ENCODE results near the gene RXRB.

The RXRB gene

DNA sequence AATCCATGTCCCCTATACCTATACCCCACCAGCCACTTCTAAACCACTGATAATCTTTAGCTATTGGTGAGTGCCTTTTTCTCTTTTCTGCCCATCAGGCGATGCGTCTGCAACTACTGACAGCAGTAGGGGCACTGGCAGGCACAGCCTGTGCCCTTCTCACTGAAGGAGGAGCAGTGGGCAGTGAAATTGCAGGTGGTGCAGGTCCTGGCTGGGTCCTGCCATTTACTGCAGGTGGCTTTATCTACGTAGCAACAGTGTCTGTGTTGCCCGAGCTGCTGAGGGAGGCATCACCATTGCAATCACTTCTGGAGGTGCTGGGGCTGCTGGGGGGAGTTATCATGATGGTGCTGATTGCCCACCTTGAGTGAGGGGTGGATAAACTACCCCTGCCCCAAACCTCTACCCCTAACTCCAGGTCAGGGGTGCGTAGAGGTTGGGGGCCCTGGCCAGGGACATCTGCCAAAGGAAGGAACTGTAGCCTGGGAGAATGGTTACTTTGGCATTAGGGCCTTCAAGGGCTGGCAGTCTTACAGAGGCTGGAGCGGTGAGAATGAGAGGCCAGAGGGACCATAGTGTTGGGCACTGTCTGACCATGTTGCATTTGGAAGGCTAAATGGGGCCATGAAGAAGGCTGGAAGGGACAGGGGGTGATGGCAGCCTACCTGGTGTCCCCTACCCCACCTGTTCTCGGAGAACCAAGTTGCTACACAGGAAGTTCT lies 3.1 kb upstream of the RXRB start:
- Histone ChIP-seq H3K27me3 (ENCODE audit: insufficient read depth, low read depth) (no peaks in the 10 kb centered on the region), H2AFZ (ENCODE audit: low read depth) (no peak overlapping the region), H3K4me1 (ENCODE audit: low read depth, poor library complexity, severe bottlenecking) (peaks cover 35% of the 10 kb centered on the region), H4K20me1 (ENCODE audit: insufficient read depth) (no peaks in the 10 kb centered on the region), H3K27ac (no peak overlapping the region), H3K4me3 (IDR thresholded peaks at IDR 0.05; ENCODE audit: insufficient read depth, low read depth, low read length) (no peak overlapping the region), H3K79me2 (ENCODE audit: insufficient read depth, low read depth) (peaks cover 24% of the 10 kb centered on the region), H3K9ac (no peak overlapping the region), H3K4me2 (peak overlapping the region; percentile 94; the same call in 1 of the 2 replicates), H3K36me3 (ENCODE audit: insufficient read depth) (no peaks in the 10 kb centered on the region)
- TF ChIP-seq, protein P1, sequence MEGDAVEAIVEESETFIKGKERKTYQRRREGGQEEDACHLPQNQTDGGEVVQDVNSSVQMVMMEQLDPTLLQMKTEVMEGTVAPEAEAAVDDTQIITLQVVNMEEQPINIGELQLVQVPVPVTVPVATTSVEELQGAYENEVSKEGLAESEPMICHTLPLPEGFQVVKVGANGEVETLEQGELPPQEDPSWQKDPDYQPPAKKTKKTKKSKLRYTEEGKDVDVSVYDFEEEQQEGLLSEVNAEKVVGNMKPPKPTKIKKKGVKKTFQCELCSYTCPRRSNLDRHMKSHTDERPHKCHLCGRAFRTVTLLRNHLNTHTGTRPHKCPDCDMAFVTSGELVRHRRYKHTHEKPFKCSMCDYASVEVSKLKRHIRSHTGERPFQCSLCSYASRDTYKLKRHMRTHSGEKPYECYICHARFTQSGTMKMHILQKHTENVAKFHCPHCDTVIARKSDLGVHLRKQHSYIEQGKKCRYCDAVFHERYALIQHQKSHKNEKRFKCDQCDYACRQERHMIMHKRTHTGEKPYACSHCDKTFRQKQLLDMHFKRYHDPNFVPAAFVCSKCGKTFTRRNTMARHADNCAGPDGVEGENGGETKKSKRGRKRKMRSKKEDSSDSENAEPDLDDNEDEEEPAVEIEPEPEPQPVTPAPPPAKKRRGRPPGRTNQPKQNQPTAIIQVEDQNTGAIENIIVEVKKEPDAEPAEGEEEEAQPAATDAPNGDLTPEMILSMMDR (conservative IDR thresholded peaks at IDR 0.05; ENCODE audit: low read depth, low read length) = no peak

DNA sequence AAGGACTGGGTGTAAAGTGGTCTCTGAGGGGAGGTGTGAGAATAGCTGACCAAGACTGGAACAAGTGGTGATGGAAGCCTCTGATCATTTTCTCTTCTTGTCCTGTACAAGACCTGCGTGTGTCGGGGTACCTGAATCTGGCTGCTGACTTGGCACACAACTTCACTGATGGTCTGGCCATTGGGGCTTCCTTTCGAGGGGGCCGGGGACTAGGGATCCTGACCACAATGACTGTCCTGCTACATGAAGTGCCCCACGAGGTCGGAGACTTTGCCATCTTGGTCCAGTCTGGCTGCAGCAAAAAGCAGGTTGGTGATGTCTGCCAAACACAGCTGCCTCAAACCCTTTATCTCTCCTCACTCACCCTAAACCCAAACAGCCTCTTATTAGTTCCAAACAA lies 2.3 kb upstream of the RXRB start:
- no peaks in the 10 kb centered on the region for H3K27me3 ChIP-seq (ENCODE audit: insufficient read depth, low read depth)
- no peaks in the 10 kb centered on the region for H3K36me3 ChIP-seq (ENCODE audit: insufficient read depth)
- H3K4me1 ChIP-seq (ENCODE audit: low read depth, poor library complexity, severe bottlenecking) = peaks cover 35% of the 10 kb centered on the region
- H2AFZ ChIP-seq (ENCODE audit: low read depth) = no peak overlapping the region
- H3K4me2 ChIP-seq = no peak overlapping the region
- TF ChIP-seq, protein P1 (conservative IDR thresholded peaks at IDR 0.05; ENCODE audit: low read depth, low read length) = no peak
- no peak overlapping the region for H3K27ac ChIP-seq
- no peak overlapping the region for H3K4me3 ChIP-seq (IDR thresholded peaks at IDR 0.05; ENCODE audit: insufficient read depth, low read depth, low read length)
- H3K79me2 ChIP-seq (ENCODE audit: insufficient read depth, low read depth) = peaks cover 24% of the 10 kb centered on the region
- no peaks in the 10 kb centered on the region for H4K20me1 ChIP-seq (ENCODE audit: insufficient read depth)
- H3K9ac ChIP-seq = no peak overlapping the region

DNA sequence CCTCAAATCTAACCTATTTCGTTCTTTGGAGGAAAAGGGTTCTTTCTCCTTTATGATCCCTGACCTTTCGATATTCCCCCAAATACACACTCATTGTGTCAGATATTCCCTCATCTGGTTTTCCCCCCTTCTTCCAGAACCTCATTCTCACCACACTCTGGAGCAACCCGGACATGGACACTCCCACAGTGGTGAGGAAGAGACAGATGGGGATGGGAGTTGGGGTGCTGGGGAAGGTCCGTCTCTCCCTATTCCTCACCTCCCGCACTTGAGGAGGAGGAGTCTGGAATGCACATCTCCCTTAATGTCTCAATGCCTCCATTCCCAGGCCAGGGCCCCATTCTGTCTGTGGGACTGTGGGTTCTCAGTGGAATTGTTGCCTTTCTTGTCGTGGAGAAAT lies 1.5 kb upstream of the RXRB start:
- Histone ChIP-seq H3K79me2 (ENCODE audit: insufficient read depth, low read depth) (peaks cover 24% of the 10 kb centered on the region), H3K27ac (no peak overlapping the region)
- TF ChIP-seq, protein P1 (conservative IDR thresholded peaks at IDR 0.05; ENCODE audit: low read depth, low read length) = no peak

DNA sequence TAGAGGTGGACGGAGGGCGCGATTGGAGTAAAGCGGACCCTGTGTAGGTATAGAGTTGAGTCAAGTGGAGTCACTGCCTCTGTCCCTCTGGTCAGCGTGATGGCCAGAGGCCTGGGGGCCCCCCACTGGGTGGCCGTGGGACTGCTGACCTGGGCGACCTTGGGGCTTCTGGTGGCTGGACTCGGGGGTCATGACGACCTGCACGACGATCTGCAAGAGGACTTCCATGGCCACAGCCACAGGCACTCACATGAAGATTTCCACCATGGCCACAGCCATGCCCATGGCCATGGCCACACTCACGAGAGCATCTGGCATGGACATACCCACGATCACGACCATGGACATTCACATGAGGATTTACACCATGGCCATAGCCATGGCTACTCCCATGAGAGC lies 681 bp upstream of the RXRB start:
- H3K79me2 ChIP-seq (ENCODE audit: insufficient read depth, low read depth) = peaks cover 24% of the 10 kb centered on the region
- H3K4me3 ChIP-seq (IDR thresholded peaks at IDR 0.05; ENCODE audit: insufficient read depth, low read depth, low read length) = no peak overlapping the region
- peak overlapping the region; percentile 58 for H3K4me2 ChIP-seq
- no peaks in the 10 kb centered on the region for H3K36me3 ChIP-seq (ENCODE audit: insufficient read depth)
- H3K4me1 ChIP-seq (ENCODE audit: low read depth, poor library complexity, severe bottlenecking) = peaks cover 31% of the 10 kb centered on the region
- peak overlapping the region; percentile 96 for H3K9ac ChIP-seq
- TF ChIP-seq, protein P1 (conservative IDR thresholded peaks at IDR 0.05; ENCODE audit: low read depth, low read length) = no peak
- H3K27me3 ChIP-seq (ENCODE audit: insufficient read depth, low read depth) = no peaks in the 10 kb centered on the region
- H3K27ac ChIP-seq = peak overlapping the region; percentile 87
- H4K20me1 ChIP-seq (ENCODE audit: insufficient read depth) = no peaks in the 10 kb centered on the region
- H2AFZ ChIP-seq (ENCODE audit: low read depth) = peak overlapping the region; percentile 93

More for the DNA sequence above, 1.5 kb upstream of the RXRB start:
- Histone ChIP-seq H3K36me3 (ENCODE audit: insufficient read depth) (no peaks in the 10 kb centered on the region), H3K27me3 (ENCODE audit: insufficient read depth, low read depth) (no peaks in the 10 kb centered on the region), H3K4me3 (IDR thresholded peaks at IDR 0.05; ENCODE audit: insufficient read depth, low read depth, low read length) (no peak overlapping the region), H3K4me1 (ENCODE audit: low read depth, poor library complexity, severe bottlenecking) (peaks cover 35% of the 10 kb centered on the region), H2AFZ (ENCODE audit: low read depth) (no peak overlapping the region), H4K20me1 (ENCODE audit: insufficient read depth) (no peaks in the 10 kb centered on the region), H3K4me2 (peak overlapping the region; percentile 58), H3K9ac (no peak overlapping the region)

All from KMS-11 (cell line).